ENCODE measurements around the gene SPATA18.
A peak's percentile ranks its signal among the peaks of the same experiment; 100 is the strongest.
"Not testable (repeated sequence)": the region's sequence is repeated elsewhere in the genome, so short reads cannot be mapped to it uniquely, and the experiment has no call there.

The SPATA18 gene

DNA sequence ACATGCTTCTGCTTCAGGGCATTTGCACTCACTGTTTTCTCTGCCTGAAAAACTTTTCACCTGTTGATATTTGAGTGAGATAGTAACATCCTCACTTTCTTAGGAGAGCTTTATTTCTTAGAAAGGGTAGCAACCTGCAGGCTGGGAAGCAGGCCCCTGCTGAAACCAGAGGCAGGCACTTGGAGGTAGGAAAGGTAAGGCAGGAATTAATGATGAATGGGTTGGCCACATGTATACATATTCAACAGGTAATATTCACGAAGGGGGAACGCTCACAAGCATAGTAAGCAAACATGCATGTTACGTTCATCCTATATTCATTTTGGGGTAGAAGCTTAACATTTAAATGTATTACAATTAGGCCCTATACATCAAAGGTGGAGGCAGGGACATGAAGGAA lies 3.1 kb downstream of the SPATA18 start:
- DNase-seq = no peak

DNA sequence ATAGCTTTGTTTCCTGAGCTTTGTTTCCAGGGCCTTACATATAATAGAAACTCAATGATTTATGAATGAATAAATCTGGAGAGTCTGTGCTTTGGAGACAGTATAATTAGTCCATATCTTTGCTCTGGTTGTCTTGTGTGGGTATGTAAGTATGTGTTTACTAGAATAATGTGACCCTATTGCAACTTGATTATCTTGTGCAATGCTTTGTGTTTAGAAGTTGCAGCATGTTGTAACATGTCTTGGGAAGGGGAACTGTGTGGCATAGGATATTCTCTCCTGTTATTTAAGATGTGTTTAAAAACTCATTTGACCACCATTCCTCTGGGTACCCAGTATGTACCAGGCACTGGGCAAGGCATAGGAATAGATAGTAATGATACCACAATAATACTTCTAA lies 6.1 kb downstream of the SPATA18 start:
- DNase-seq = no peak

GRCh38 chr4:52058275-52058674 lies 7.2 kb downstream of the SPATA18 start:
- DNase-seq = no peak

GRCh38 chr4:52059372-52059771 lies 8.3 kb downstream of the SPATA18 start:
- no peak for DNase-seq

DNA sequence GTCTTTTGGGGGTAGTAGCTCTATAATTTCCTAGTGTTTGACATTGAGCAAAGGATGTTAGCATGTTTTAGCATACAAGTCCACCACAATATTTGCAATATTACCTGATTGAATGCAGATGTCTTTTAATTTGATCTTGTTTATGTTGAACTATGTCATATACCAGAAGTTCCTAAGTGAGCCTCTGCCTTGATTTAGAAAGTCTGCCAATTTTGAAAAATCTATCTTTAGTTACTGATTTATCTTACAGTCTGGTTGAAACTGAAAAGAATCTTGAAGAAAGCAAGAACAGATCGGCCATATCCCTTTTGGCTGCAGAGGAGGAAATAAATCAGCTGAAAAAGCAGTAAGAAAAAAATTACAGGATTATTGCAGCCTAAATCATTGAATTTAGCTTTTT lies 18.5 kb downstream of the SPATA18 start:
- DNase-seq = no peak

GRCh38 chr4:52071791-52072546 lies 20.9 kb downstream of the SPATA18 start:
- no peak for DNase-seq

DNA sequence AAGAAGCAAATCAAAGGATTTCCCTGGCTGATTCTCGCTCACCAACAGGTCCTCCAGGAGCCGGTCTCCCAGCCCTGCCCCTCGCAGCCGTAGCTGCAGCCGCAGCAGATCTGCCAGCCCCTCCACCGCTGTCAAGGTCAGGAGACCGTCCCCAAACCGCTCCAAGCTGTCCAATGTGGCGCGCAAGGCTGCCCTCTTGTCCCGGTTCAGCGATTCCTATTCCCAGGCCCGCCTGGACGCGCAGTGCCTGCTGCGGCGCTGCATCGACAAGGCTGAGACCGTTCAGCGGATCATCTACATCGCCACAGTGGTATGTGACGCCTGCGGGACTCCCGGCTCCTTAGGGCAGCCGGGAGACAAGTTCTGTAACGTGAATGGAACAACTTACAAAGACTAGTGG lies 25.6 kb downstream of the SPATA18 start:
- DNase-seq = no peak

- DNase-seq = no peak
Observed at GRCh38 chr4:52079659-52080058, 28.6 kb downstream of the SPATA18 start.

DNA sequence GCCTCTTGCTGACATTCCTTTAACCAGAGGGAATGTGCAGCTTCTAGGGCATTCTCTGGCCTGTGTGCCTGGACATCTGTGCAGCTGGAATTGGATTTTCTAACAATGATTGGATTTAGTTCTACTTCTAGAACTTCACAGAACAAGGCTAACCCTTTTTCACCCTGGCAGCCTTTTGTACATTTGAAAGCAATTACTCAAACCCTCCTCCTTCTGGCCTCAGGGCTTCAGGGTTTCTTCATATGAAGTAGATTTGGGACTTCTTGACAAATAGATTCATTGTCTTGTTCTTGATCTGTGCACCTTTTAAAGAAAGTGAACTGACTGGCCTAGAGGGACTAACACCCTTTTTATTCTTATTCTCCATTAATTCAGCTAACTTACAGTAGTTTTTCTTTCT lies 30.1 kb downstream of the SPATA18 start:
- no peak for DNase-seq

GRCh38 chr4:52086425-52086824 lies 35.3 kb downstream of the SPATA18 start:
- not testable (repeated sequence) for DNase-seq

GRCh38 chr4:52091801-52092200 lies 40.7 kb downstream of the SPATA18 start:
- DNase-seq = no peak

DNA sequence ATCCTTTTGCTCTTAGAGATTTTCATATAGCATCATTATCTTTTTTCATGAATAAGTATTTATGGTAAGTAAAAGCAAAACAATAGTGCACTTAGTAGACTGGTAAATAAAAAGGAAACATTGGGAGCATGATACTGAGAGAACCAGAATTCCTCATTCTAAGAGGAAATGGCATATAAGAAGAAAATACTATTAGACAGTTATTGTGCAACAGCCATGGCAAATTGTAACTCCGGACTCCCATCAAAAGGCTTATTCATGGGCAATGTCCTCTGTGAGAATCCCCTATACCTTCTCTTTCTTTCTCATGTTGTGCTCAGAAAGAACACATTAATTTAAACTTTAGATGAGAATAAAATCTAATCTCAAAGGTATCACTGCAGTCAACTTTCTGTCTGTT lies 42.4 kb downstream of the SPATA18 start:
- no peak for DNase-seq

GRCh38 chr4:52094376-52095145 lies 43.5 kb downstream of the SPATA18 start:
- DNase-seq = no peak

GRCh38 chr4:52095374-52095773 lies 44.3 kb downstream of the SPATA18 start:
- no peak for DNase-seq

GRCh38 chr4:52096048-52096447 lies 44.9 kb downstream of the SPATA18 start:
- DNase-seq = no peak

- peak in 1 of 2 experiments; percentile 2 for DNase-seq
Observed at GRCh38 chr4:52098618-52099017, 47.5 kb downstream of the SPATA18 start.

DNA sequence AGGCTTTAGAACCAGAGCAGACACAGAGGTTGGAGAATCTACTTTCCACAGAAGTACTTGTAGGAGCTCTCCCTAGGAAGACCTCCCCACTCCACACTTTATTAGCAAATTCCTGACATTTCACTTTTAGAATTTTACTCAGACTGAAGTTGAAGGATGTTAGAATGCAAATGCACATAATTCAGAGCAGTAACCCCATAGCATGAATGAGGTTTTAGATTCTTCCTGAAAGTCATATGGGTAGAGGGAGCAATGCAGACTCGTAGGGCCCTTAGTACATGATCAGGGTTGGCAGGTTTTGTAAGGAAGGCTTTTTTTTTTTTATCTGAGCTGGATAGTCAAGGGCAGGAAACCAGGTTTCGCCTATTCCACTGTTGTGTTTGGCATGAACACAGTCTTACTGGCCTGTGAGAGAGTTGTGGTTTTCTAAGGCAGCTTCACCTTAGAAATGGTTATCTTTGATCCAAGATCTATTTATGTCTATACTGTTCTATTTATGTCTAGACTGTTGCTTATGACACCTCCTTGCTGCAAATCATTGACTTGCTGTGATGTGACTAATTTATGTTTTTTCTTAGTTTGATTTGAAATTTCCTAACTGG lies 48.9 kb downstream of the SPATA18 start:
- no peak for DNase-seq

DNA sequence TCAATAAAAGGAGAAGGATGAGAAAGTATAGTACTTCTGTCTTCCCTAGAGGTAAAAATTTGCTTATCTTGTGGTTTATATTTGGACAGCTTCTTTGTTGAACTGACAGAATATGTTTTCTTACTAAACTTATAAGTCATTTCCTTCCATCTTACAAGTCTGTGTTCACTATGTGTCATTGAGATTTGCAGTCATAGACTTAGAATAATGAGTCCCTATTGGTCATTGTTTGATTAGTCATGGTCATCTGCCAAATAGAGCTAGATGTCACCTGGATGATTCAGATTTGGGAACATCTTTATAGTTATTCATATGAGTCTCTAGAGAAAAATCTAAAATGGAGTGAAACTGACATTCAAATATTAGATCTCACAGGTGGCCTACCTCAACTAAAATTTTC lies 51.5 kb downstream of the SPATA18 start:
- DNase-seq = no peak

GRCh38 chr4:52103319-52103718 lies 52.2 kb downstream of the SPATA18 start:
- DNase-seq = no peak

- DNase-seq = no peak
Observed at GRCh38 chr4:52105276-52105675, 54.2 kb downstream of the SPATA18 start.

- no peak for DNase-seq
Observed at GRCh38 chr4:52106191-52106590, 55.1 kb downstream of the SPATA18 start.

DNA sequence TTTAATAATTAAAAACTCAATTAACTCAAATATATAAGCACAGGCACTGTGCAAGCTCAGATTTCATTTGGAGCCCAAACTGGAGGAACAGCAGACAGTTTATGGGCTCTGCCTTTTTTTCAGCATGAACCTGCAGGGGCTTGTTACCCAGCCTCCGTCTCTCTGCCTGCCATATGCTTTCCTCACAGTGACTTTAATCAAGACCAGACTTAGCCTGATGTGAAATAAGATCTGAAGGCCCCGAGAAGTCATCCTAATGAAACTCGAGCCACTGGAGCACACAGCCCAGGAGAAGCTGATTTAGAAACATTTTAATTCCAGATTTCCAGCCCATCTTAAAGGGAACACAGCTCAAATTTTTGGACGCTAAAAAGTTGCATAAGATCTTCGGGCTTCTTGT lies 55.6 kb downstream of the SPATA18 start:
- no peak for DNase-seq

DNA sequence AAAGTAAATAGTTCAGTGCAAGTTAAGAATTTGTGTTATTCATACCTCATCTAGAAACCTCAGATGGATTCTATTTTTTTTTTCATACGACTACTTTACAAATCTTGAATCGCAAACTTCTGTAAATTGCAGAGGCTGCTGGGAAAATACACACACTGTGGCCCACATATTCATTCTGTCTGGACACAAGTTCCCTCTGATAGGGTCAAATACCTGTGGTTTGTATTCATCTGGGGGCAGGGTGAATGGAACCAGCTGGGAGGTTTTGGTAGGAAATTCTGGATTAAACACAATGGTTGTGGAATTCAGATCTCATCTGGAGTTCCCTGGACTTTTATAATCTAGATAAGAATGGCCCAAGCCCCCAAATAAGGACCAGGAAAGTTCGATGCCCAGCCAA lies 56.2 kb downstream of the SPATA18 start:
- no peak for DNase-seq

- DNase-seq = no peak
Observed at GRCh38 chr4:52107745-52108144, 56.6 kb downstream of the SPATA18 start.

Data from NCI-H187 (cell line).